ENCODE results near the gene AIRE. TPM values are rescaled to one million over a fixed set of nuclear protein-coding genes. Genes with fewer than 3 reads are reported as not detected.
"Not testable (repeated sequence)": the region's sequence is repeated elsewhere in the genome, so short reads cannot be mapped to it uniquely, and the experiment has no call there.

AIRE gene
- total RNA-seq, 6 experiments from 2014 or later = not detected

DNA sequence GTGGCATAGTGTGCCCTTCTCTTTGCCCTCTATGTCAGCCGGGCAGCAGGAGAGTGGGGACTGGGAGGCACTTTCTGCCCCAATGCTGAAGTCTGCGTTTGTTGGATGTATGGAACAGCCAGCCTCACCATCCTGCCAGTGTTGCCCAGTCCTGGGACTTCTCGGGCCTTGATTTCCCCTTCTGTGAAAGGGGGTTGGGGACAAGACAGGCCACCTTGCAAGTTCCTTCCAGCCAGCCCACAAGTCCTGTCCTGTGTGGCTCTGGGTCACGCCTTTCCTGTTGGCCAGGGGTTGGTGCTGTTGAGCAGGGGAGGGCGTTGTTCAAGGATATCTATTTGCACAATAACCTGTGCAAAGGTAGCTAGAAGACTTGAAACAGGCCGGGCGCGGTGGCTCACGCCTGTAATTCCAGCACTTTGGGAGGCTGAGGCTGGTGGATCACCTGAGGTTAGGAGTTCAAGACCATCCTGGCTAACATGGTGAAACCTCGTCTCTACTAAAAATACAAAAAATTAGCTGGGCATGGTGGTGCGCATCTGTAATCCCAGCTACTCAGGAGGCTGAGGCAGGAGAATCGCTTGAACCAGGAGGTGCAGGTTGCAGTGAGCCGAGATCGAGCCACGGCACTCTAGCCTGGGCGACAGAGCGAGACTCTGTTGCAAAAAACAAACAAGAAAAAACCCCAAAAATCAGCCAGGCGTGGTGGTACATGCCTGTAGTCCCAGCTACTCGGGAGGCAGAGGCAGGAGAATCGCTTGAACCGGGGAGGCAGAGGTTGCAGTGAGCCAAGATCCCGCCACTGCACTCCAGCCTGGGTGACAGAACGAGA lies 17.1 kb downstream of the AIRE start:
- intact Hi-C loops (cut with DNase I); H3K4me3 ChIP-seq; H3K9me3 ChIP-seq; H3K27me3 ChIP-seq; H3K36me3 ChIP-seq: not testable (repeated sequence)
- DNase-seq = peak in 2 of 3 donors; percentile 59 to 74
- Histone ChIP-seq H3K27ac (peak overlapping the region in 1 of 3 donors; percentile 31), H3K4me1 (peaks cover 0 to 43% (median 15%) of the 10 kb centered on the region in 4 donors)
- WGBS (ENCODE audit: insufficient coverage, low coverage, low lambda C conversion rate, missing lambda C conversion rate) = 33% methylated on average over 16 of the region's 23 CpGs
- TF ChIP-seq, protein P1, sequence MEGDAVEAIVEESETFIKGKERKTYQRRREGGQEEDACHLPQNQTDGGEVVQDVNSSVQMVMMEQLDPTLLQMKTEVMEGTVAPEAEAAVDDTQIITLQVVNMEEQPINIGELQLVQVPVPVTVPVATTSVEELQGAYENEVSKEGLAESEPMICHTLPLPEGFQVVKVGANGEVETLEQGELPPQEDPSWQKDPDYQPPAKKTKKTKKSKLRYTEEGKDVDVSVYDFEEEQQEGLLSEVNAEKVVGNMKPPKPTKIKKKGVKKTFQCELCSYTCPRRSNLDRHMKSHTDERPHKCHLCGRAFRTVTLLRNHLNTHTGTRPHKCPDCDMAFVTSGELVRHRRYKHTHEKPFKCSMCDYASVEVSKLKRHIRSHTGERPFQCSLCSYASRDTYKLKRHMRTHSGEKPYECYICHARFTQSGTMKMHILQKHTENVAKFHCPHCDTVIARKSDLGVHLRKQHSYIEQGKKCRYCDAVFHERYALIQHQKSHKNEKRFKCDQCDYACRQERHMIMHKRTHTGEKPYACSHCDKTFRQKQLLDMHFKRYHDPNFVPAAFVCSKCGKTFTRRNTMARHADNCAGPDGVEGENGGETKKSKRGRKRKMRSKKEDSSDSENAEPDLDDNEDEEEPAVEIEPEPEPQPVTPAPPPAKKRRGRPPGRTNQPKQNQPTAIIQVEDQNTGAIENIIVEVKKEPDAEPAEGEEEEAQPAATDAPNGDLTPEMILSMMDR (IDR thresholded peaks at IDR 0.05) = peak; percentile 20 to 53 (median 38)
- peak; percentile 29 to 50 (median 46) for ATAC-seq

DNA sequence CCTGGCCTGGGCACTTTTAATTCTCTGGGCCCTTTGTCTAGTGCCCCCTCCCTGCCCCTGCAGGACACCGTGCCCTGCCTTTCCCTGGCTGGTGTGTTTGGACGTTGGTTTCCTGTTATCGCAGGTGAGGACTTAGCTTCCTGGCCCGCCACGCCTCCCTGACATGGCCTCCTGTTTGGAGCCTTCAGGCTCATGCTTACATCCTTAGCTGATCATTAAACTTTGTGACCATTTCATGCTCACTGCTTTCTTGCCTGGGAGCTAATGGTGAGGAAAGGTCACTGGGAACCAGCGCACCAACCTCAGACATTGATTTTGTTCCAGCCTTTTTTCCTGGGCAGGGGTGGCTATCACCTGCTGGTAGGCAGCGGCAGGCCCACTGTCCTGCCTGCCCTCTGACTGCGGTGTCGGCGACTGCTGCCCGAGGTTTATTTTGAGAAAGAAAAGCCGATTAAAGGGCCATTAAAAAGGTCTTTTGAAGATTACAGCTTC lies 17.9 kb downstream of the AIRE start:
- peak; percentile 28 to 60 (median 36) for ATAC-seq
- DNase-seq = peak; percentile 64 to 88 (median 80)
- 24% methylated on average over 12 of the region's 12 CpGs for WGBS (ENCODE audit: insufficient coverage, low coverage, low lambda C conversion rate, missing lambda C conversion rate)
- TF ChIP-seq, protein P1 (IDR thresholded peaks at IDR 0.05) = no peak
- peak; percentile 17 for TF ChIP-seq POLR2A (IDR thresholded peaks at IDR 0.05)
- intact Hi-C loops (cut with DNase I) = no loop called here
- H3K27ac ChIP-seq = peak overlapping the region in 2 of 3 donors; percentile 18 to 31
- peaks cover 0 to 43% (median 15%) of the 10 kb centered on the region in 4 donors for H3K4me1 ChIP-seq
- no peaks in the 10 kb centered on the region for H3K9me3 ChIP-seq
- H3K4me3 ChIP-seq = no peak overlapping the region
- H3K36me3 ChIP-seq = peaks cover 0 to 3% (median 0%) of the 10 kb centered on the region in 4 donors
- no peaks in the 10 kb centered on the region for H3K27me3 ChIP-seq

DNA sequence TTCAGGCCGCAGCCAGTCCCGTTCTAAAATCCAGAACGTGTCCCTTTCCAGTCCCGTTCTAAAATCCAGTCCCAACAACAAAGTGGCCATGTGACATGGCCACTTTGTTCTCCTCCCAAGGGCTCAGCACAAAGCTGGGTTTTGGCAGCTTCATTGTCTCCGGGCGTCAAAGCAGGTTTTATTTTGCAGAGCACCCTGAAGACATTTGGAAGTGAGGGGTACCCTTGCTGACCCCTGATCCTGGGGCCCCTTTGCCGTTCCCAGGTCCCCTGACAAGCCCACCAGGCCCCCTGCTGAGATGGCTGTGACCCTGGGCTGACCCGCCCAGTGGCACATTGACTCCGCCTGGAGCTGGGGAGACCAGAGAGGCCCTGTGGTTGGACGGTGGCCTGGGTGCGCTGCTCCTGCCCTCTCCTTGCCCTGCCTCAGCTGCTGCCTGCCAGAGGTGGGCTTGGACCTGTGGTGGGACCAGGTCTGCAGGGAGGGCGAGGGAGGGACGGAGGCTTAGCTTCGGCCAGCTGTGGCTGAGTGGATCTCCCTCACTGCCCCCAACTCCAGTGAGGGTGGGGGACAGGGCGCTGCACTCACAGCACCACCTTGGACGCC lies 18.4 kb downstream of the AIRE start:
- H3K27me3 ChIP-seq = no peaks in the 10 kb centered on the region
- peak overlapping the region in 2 of 3 donors; percentile 18 to 31 for H3K27ac ChIP-seq
- no peak for DNase-seq
- intact Hi-C loops (cut with DNase I) = no loop called here
- TF ChIP-seq, protein P1 (IDR thresholded peaks at IDR 0.05) = no peak
- no peak for TF ChIP-seq POLR2A (IDR thresholded peaks at IDR 0.05)
- ATAC-seq = no peak
- H3K4me1 ChIP-seq = peaks cover 0 to 43% (median 15%) of the 10 kb centered on the region in 4 donors
- 17% methylated on average over 1 of the region's 16 CpGs for WGBS (ENCODE audit: insufficient coverage, low coverage, low lambda C conversion rate, missing lambda C conversion rate)
- no peak overlapping the region for H3K4me3 ChIP-seq
- H3K9me3 ChIP-seq = no peaks in the 10 kb centered on the region
- peaks cover 0 to 3% (median 0%) of the 10 kb centered on the region in 4 donors for H3K36me3 ChIP-seq

DNA sequence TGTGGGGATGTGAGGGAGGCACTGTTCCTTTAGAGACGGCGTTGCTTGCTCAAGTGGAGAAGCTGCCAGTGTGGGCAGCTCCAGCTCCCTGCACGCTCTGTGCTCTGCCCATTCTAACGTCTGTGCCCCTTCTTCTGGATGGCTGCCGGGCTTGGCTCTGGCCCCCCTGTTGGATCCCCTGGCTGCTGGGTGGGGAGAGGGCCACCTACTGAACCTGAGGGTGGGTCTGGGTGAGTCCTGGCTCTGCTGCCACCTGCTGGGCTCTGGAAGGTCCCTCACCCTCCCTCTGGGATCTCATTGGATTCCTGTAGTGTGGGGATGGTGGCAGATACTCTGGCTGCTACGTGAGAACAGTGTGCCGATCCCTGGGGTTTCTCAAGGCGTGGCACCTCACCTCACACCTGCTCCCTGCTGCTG lies 19.2 kb downstream of the AIRE start:
- no CpG with 5 or more reads among the region's 8 CpGs for WGBS (ENCODE audit: insufficient coverage, low coverage, low lambda C conversion rate, missing lambda C conversion rate)
- Histone ChIP-seq H3K27ac (no peak overlapping the region), H3K36me3 (peaks cover 0 to 3% (median 0%) of the 10 kb centered on the region in 4 donors), H3K9me3 (no peaks in the 10 kb centered on the region), H3K4me3 (no peak overlapping the region), H3K27me3 (no peaks in the 10 kb centered on the region), H3K4me1 (peaks cover 0 to 38% (median 12%) of the 10 kb centered on the region in 4 donors)
- ATAC-seq (peak; percentile 26 to 35 (median 32)), DNase-seq (no peak)
- intact Hi-C loops (cut with DNase I) = no loop called here
- TF ChIP-seq POLR2A (IDR thresholded peaks at IDR 0.05) = no peak
- TF ChIP-seq, protein P1 (IDR thresholded peaks at IDR 0.05) = peak; percentile 46 to 64 (median 58)
